HG03439 (cell line): Measurements from ENCODE around the gene FUBP1.
"Not testable (repeated sequence)": the region's sequence is repeated elsewhere in the genome, so short reads cannot be mapped to it uniquely, and the experiment has no call there.

Experiments used
- ATAC-seq: cut with Tn5 transposase; IDR thresholded peaks from one replicate; pipeline ENCODE4 v1.9.1; 2021; ENCODE audit warnings: mild to moderate bottlenecking, moderate library complexity; ENCODE audit not compliant: unreplicated experiment

Gene FUBP1

DNA sequence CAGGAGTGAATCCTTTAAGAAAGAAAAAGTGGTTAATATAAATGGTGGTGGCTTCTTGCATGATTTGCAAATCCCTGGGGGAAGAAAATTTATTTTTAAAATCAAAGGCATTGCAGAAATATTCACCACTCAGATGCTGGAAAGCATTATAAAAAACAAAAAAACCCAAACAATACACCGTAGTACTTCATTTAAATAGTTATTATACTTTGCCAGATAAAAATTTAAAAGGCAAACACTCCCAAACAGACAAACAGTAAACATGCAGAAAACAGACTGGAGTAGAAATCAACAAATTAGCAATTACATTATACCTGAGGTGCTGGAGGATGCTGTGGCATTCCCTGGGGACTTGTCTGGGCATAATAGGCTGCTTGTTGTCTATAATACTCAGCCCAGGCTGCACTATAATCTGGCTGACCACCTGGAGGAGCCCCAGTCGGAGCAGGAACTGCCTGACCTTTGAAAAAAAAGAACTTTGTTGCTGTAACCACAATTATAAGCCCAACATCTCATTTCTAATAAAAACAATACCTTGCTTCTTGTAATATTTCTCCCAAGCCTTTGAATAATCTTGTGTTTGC, 29.9 kb downstream of the FUBP1 start:
- ATAC-seq: no peak

DNA sequence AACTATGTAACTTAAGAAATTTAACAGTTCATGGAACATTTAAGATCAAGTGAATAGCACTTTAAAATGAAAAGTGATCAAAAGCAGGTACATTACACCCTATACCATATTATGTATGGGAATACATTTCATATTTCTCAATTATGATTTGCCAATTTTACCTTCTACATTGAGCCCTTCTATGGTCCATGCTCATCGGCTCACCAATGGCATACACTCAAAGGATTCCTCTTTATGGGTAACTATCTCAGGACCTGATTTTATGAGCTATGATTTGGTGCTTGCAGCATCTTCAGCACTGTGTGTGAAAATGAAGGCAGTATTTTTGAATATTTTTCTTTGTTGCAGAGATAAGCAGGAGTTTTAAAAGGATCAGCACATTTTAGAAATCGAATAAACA, 33.5 kb downstream of the FUBP1 start:
- ATAC-seq: no peak

DNA sequence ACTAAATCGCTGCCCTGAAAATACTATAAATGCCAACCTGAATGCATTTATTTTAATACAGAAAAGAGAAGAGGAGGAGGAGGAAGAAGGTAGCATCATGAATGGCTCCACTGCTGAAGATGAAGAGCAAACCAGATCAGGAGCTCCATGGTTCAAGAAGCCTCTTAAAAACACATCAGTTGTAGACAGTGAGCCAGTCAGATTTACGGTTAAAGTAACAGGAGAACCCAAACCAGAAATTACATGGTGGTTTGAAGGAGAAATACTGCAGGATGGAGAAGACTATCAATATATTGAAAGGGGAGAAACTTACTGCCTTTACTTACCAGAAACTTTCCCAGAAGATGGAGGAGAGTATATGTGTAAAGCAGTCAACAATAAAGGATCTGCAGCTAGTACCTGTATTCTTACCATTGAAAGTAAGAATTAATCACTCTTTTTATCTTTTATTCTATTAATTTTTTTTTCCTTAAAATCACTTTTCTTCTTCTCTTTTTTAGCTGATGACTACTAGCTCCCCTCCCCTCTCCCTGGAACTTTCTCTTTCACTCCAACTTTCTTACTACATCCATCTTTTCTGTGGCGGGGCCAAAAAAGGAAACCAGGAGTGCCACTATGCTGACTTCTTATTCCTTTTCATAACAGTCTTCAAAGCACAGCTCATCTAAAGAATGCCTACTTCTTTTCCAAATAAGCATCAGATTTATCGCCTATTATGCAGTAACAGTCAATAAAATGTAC, 36.3 kb downstream of the FUBP1 start:
- no peak for ATAC-seq

DNA sequence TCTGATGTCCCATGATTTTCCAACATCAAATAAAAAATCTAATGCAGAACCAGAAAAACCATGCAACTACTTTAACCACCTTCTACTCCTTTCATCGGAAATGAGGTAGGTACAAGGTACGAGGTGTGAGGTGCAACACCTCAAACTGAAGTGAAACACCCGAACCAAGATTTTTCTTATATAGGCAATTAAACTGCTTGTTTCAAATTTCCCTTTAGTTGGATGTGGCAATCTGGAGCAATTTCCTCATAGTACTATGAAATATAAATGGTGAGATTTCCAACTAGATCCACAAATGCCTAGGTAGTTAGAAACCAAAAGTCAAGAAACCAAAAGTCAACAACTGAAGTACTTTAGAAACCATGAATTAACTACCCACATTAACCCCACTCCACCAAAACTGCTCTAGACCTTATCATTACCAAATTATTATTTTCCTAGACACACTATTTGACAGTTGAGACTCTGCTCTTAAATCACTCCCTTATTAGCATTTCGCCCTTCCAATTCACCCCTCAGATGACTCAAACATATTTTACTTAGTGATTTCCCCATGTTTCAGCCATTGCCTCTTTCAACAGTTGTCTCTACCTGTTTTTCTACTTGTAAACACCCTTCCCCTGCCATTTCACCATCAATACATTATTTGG, 37.8 kb downstream of the FUBP1 start:
- no peak for ATAC-seq

DNA sequence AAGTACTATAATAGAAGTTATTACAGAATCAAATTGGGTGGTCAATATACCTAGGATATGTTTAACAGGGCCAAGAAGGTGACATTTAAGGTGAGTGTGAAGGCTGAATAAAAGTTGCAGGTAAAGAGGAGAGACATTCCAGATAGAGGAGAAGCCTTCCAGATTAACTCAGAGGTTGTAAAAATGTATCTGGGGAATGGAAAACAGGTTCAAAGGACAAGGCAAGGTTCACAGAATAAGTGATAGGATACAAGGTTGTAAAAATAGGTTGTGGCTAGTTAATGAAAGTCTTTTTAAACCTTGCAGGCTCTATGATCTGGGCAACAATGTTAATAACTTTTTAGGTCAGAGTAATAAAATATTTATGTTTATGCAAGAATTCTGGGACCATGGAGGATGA, 40.2 kb downstream of the FUBP1 start:
- ATAC-seq: no peak

DNA sequence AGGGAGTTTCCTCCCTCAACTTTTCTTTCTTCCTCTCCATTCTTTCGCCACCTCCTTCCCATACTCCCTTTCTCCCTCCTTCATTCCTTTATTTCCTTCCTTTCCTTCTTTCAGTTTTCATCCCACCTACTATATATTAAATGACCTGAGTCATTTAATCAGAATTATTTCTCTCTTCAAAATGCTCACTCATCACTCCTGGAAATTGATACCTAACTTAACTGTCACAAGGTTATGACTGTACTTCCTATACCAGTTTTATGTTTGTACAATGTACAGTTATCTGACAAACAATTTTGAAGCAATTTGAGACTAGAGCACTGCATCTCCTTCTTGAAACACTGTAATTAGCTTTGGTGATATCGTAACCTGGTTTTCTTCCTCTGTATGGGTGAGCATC, 49.1 kb downstream of the FUBP1 start:
- no peak for ATAC-seq

DNA sequence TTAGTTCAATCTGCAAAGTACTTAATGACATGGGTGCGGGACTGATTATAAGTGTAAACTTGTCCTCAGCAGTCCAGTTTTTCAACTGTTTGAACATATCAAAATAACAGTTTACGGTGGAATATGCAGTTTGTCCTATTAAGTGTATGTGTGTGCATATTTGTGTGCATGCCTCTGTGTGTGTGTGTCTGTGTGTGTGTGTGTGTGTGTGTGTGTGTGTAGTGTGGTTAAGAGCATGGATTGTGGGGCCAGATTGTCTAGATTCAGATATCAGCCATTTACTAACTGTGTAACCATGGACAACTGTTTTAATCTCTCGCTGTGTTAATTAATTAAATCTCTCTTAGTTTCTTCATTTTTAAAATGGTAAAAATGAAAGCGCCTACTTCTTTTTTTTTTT, 51.5 kb downstream of the FUBP1 start:
- ATAC-seq: no peak

DNA sequence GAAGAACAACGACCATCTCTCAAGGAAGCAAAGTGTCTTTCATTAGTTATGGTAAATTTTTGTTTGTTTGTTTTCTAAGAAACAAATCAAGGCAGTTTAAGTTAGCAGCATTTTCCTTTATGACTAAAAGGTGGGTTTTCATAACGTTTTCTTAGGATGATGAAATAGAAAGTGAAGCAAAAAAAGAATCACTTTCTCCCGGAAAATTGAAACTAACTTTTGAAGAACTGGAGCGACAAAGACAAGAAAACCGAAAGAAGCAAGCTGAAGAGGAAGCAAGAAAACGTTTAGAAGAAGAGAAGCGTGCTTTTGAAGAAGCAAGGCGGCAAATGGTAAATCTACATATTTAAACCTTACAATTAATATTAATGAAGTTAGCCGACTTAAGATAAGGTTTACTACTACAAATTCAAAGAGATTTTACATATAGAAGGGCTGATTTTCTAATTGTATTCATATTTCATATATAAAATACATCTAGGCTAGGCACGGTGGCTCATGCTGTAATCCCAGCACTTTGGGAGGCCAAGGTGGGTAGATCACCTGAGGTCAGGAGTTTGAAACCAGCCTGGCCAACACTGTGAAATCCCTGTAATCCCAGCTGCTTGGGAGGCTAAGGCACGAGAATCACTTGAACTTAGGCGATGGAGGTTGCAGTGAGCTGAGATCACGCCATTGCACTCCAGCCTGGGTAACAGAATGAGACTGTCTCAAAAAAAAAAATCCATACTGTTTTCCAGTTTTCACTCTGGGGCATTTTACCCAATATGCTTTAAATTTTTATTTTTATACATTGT, 52.1 kb downstream of the FUBP1 start:
- no peak for ATAC-seq

DNA sequence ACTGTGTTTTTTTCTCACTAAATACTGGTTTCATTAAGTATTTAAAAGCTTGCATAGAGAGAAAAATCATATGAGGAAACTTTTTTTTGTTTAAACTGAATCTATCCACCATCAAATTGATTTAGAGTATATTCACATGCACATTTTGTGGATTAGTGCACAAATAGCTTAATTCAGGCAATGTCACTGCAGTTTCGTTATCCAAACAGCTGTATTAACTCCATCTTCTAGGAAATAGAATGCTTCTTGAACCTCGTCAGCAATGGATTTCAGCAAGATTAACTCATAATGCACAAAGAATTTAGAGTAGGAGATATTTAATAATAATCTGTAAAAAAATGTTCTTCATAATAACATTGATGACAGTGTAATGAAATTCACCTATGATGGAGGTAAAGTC, 52.9 kb downstream of the FUBP1 start:
- no peak for ATAC-seq

DNA sequence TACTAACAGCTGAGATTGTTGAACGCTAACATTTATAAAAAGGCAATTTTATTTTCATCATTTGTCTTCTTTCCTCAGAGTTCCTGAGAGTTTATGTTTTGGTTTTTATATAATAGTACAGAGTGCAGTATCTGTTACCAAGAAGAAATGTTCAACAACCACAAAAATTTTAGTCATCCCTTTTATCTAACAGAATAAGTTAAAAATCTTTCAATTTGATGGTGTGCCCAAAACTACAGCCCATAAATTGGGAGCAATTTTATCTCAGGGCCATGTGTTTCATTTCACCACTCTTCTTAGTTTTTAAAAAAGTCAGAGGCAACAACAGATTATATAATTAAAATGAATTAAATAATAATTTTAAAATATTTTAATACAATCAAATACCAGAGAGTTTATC, 53.4 kb downstream of the FUBP1 start:
- no peak for ATAC-seq

DNA sequence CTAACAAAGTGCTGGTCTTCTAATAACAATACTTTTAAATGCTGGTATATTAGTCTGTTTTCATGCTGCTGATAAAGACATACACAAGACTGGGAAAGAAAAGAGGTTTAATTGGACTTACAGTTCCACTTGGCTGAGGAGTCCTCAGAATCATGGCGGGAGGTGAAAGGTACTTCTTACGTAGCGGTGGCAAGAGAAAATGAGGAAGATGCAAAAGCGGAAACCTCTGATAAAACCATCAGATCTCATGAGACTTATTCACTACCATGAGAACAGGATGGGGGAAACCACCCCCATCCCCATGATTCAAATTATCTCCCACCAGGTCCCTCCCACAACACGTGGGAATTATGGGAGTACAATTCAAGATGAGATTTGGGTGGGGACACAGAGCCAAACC, 60.0 kb downstream of the FUBP1 start:
- ATAC-seq: not testable (repeated sequence)

DNA sequence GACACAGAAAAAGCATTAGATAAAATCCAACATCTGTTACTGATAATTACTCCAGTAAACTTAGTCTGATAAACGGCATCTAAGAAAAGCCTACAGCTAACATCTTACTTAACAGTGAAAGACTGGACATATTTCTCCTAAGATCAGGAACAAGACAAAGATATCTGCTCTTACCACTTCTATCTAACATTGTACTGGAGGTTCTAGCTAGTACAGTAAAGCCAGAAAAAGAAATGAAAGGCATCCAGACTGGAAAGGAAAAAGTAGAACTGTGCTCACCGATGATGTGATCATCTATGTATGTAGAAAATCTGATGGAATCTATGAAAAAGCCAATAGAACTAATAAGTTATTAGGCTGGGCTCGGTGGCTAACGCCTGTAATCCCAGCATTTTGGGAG, 68.8 kb downstream of the FUBP1 start:
- no peak for ATAC-seq

DNA sequence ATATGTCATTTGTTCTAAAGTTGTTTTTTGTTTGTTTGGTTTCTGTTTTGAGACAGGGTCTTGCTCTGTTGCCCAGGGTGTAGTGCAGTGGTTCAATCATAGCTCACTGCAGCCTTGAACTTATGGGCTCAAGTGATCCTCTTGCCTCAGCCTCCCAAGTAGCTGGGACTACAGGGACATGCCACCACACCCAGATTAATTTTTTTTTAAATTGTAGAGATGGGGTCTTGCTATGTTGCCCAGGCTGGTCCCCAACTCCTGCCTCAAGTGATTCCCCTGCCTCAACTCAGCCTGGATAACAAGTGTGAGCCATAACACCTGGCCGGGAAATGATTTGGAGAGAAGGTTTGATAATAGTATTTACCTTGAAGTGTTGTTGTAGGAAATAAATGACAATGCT, 72.2 kb downstream of the FUBP1 start:
- no peak for ATAC-seq

DNA sequence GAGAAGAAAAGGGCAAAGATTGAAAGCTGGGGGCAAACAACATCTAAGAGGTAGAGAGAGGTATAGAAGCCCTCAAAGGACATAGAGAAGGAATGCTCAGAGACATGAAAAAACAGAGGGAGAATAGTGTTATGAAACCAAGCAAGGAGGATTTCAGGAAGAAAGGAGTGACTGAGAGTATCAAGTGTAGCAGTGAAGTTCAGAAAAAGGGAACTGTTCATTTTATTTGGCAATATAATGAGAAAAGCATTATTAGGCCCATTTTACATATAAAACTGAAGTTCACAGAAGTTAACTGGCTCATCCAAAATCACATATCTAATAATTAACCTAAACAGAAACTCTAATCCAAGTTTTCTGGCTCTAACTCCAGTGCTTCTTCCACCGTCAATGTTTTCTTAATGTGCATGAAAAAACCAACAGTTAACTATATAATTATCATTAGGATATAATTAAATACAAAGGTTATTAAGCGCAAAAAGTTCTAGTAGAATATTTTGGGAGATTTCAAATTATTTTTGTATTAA, 72.8 kb downstream of the FUBP1 start:
- ATAC-seq: no peak

DNA sequence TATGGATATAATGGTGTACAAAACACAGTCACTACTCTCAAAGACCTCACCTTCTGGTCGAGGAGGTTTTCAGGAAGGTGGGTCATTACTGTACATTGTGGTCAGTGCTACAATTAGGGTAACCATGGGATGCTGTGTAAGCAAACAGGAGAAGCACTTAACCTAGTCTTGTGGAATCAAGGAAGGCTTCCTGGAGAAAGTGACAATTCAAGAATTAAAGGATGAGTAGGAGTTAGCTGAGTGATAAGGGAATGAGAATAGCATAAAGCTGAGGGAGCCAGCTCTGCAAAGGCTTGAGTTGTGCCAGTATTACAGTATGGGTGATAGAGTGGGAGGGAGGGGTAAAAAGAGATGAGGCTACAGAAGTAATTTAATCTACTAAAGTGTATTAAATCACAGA, 73.3 kb downstream of the FUBP1 start:
- ATAC-seq: no peak

DNA sequence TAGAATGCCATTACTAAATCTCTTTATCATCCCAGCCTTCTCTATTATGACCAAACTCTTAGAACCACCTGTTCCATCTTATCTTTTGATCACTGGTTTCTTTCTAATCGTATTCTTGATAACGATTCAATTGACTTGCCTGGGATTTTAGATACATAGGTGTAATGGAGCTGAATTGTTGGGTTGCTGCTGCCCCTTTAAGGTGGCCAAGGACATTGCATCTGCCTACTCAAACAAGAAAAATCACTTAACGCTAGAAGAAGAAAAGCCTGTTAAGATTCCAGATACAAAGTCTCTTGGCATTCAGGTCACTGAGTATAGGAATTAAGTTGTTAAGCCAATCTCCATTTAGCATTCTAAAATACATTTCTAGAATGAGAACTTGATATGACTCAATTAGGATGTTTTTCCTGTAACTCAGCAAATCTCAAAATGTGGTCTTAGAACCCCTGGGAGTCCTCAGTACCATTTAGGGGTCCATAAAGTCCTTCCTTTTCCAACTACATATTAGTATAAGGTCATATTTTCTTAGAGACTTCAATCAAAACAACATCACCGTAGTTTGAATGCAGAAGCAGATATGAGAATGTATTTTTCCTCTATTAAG, 78.1 kb downstream of the FUBP1 start:
- ATAC-seq: no peak

DNA sequence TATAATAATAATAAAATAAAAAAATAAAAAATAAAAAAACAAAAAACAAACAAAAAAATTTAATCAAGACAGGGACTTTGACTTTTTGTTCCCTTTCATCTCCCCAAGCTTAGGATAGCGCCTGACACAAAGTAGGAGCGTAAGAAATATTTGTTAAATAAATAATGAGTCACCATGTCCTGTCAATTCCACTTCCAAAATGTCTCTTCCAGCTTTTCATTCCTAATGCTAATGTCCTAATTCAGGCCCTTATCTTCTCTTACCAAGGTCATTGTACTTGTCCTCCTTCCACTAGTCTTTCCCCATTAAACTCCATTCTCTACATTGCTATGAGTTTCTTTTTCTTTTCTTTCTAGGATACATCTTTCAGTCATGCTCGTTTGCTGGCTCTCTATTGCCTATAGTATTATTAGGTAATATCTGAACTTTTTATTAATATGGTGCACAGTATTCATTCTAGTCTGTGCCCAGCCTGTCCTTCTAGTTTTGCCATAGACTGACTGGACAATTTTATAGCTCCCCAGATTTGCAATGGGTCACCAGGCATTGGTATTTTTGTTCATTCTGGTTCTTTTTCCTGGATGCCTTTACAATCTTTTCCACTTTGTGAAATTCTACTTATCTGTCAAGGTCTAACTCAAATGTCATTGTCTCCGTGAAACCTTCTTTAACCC, 79.1 kb downstream of the FUBP1 start:
- no peak for ATAC-seq
